ENCODE measurements around the gene PAN3.

PAN3 gene

DNA sequence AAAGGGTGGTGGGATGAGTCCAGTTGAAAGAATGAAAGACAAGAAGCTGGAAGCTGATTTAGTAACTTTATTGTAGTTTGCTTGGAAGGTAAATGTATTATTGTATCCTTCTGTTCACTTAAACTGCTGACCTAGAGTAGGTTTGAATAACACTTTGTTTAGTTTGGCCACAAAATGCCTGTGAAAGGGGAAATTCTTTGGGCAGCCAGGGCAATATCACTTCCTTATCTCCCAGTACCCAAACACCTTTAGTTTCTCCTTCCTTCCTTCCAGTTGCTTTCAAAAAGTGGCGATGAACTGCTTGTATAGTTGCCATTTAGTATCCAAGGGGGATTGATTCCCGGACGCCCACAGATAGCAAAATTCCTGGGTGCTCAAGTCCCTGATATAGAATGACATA lies 120.1 kb downstream of the PAN3 start:
- no peak for DNase-seq (ENCODE audit: low read depth in 1 of 2, low spot score in 1 of 2)
- Histone ChIP-seq H3K4me3 (replicated peaks; ENCODE audit: insufficient read depth, low read length) (no peak overlapping the region), H3K27me3 (ENCODE audit: insufficient read depth, poor library complexity, severe bottlenecking) (no peaks in the 10 kb centered on the region), H3K27ac (replicated peaks) (no peak overlapping the region)
- TF ChIP-seq POLR2AphosphoS5 (IDR thresholded peaks at IDR 0.05; ENCODE audit: low read depth) (no peak), SPI1 (IDR thresholded peaks at IDR 0.05; ENCODE audit: borderline replicate concordance, low read depth) (peak; percentile 36; the same call in 1 of the 2 replicates)
- TF ChIP-seq, protein P1, sequence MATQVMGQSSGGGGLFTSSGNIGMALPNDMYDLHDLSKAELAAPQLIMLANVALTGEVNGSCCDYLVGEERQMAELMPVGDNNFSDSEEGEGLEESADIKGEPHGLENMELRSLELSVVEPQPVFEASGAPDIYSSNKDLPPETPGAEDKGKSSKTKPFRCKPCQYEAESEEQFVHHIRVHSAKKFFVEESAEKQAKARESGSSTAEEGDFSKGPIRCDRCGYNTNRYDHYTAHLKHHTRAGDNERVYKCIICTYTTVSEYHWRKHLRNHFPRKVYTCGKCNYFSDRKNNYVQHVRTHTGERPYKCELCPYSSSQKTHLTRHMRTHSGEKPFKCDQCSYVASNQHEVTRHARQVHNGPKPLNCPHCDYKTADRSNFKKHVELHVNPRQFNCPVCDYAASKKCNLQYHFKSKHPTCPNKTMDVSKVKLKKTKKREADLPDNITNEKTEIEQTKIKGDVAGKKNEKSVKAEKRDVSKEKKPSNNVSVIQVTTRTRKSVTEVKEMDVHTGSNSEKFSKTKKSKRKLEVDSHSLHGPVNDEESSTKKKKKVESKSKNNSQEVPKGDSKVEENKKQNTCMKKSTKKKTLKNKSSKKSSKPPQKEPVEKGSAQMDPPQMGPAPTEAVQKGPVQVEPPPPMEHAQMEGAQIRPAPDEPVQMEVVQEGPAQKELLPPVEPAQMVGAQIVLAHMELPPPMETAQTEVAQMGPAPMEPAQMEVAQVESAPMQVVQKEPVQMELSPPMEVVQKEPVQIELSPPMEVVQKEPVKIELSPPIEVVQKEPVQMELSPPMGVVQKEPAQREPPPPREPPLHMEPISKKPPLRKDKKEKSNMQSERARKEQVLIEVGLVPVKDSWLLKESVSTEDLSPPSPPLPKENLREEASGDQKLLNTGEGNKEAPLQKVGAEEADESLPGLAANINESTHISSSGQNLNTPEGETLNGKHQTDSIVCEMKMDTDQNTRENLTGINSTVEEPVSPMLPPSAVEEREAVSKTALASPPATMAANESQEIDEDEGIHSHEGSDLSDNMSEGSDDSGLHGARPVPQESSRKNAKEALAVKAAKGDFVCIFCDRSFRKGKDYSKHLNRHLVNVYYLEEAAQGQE (IDR thresholded peaks at IDR 0.05; ENCODE audit: insufficient replicate concordance, low read depth): no peak

DNA sequence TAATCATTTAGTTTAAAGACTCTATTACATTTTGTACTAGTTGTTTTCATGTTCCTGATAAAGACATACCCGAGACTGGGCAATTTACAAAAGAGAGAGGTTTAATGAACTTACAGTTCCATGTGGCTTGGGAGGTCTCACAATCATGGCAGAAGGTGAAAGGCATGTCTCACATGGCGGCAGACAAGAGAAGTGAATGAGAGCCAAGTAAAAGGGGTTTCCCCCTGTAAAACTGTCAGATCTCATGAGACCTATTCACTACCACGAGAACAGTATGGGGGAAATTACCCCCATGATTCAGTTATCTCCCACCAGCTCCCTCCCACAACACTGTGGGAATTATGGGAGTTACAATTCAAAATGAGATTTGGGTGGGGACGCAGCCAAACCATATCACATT lies 129.2 kb downstream of the PAN3 start:
- no peak overlapping the region for H3K4me3 ChIP-seq (replicated peaks; ENCODE audit: insufficient read depth, low read length)
- peak overlapping the region; percentile 75 for H3K27ac ChIP-seq (replicated peaks)
- H3K27me3 ChIP-seq (ENCODE audit: insufficient read depth, poor library complexity, severe bottlenecking): no peaks in the 10 kb centered on the region
- DNase-seq (ENCODE audit: low read depth in 1 of 2, low spot score in 1 of 2): no peak
- TF ChIP-seq, protein P2, sequence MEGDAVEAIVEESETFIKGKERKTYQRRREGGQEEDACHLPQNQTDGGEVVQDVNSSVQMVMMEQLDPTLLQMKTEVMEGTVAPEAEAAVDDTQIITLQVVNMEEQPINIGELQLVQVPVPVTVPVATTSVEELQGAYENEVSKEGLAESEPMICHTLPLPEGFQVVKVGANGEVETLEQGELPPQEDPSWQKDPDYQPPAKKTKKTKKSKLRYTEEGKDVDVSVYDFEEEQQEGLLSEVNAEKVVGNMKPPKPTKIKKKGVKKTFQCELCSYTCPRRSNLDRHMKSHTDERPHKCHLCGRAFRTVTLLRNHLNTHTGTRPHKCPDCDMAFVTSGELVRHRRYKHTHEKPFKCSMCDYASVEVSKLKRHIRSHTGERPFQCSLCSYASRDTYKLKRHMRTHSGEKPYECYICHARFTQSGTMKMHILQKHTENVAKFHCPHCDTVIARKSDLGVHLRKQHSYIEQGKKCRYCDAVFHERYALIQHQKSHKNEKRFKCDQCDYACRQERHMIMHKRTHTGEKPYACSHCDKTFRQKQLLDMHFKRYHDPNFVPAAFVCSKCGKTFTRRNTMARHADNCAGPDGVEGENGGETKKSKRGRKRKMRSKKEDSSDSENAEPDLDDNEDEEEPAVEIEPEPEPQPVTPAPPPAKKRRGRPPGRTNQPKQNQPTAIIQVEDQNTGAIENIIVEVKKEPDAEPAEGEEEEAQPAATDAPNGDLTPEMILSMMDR (IDR thresholded peaks at IDR 0.05; ENCODE audit: insufficient read depth, low read length): no peak
- no peak for TF ChIP-seq SPI1 (IDR thresholded peaks at IDR 0.05; ENCODE audit: borderline replicate concordance, low read depth)
- no peak for TF ChIP-seq POLR2AphosphoS5 (IDR thresholded peaks at IDR 0.05; ENCODE audit: low read depth)
- TF ChIP-seq, protein P1 (IDR thresholded peaks at IDR 0.05; ENCODE audit: insufficient replicate concordance, low read depth): no peak
- TF ChIP-seq GABPA (IDR thresholded peaks at IDR 0.05; ENCODE audit: low read depth): no peak

DNA sequence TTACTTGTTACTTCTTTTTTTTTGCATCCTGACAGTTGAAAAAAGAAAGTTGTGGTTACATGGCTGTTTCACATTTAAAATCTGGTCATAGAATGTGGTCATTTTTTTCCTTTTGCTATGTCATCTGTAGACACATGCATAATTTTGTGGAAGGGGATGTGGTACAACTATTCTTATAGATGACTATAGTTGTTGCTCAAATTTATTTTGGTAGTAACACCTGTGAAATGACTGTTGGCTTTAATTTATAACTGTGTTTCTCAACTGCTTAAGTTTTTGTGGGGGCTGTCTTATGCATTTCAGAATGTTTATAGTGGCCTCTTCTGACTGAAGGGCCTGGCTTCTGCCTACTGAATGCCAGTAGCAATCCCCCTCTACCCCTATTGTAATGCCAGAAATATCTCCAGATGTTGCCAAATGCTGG lies 130.5 kb downstream of the PAN3 start:
- TF ChIP-seq, protein P2 (IDR thresholded peaks at IDR 0.05; ENCODE audit: insufficient read depth, low read length): no peak
- TF ChIP-seq SPI1 (IDR thresholded peaks at IDR 0.05; ENCODE audit: borderline replicate concordance, low read depth) (peak; percentile 49; the same call in 1 of the 2 replicates), GABPA (IDR thresholded peaks at IDR 0.05; ENCODE audit: low read depth) (peak; percentile 40; the same call in 1 of the 2 replicates), POLR2AphosphoS5 (IDR thresholded peaks at IDR 0.05; ENCODE audit: low read depth) (peak; percentile 70; the same call in 1 of the 2 replicates)
- TF ChIP-seq, protein P1 (IDR thresholded peaks at IDR 0.05; ENCODE audit: insufficient replicate concordance, low read depth): peak; percentile 14
- Histone ChIP-seq H3K27ac (replicated peaks) (peak overlapping the region; percentile 77), H3K27me3 (ENCODE audit: insufficient read depth, poor library complexity, severe bottlenecking) (no peaks in the 10 kb centered on the region), H3K4me3 (replicated peaks; ENCODE audit: insufficient read depth, low read length) (no peak overlapping the region)
- DNase-seq (ENCODE audit: low read depth in 1 of 2, low spot score in 1 of 2): peak; percentile 57 to 85
